Pancreas (tissue), 10 donors: Measurements from ENCODE around the gene CANT1. TPM values are rescaled to one million over a fixed set of nuclear protein-coding genes. Genes with fewer than 3 reads are reported as not detected.
"Not testable (repeated sequence)": the region's sequence is repeated elsewhere in the genome, so short reads cannot be mapped to it uniquely, and the experiment has no call there.

ENCODE experiments used
- ATAC-seq, 4 donors: fragments of 200-7000 bp; cut with Tn5 transposase; one replicate each; pipeline versions ENCODE4 v1.8.0 to v1.9.1; 2020; ENCODE audit warnings: mild to moderate bottlenecking in 4 of 4, moderate library complexity in 4 of 4
- DNase-seq, 6 donors: peaks; one replicate each; pipeline ENCODE4 v3.0.0-alpha.2; 2020
- FAIRE-seq: peaks from 2 replicates; lab custom pipeline; 2012; peaks lifted over from hg19 to GRCh38; lab: Jason Lieb, UNC
- H3K27ac ChIP-seq, 4 donors: fragments of 200-600 bp; sonication (generic); 1 replicate in 3 of 4; 2 replicates in 1 of 4; pipeline versions ENCODE4 v1.5.0 to v1.8.0; 2020
- H3K27me3 ChIP-seq, 4 donors: fragments of 200-600 bp; one replicate each; pipeline ENCODE4 v1.8.0; 2021
- H3K36me3 ChIP-seq, 3 donors: fragments of 200-600 bp; sonication (generic) in 1 of 3; one replicate each; pipeline versions ENCODE4 v1.5.0 to v1.8.0; 2020 to 2021
- H3K4me1 ChIP-seq, 3 donors: fragments of 200-600 bp; one replicate each; pipeline ENCODE4 v1.8.0; 2021
- H3K4me3 ChIP-seq, 4 donors: fragments of 200-600 bp; sonication (generic) in 2 of 4; one replicate each; pipeline versions ENCODE4 v1.5.0 to v1.8.0; 2020 to 2021
- H3K9me3 ChIP-seq, 4 donors: fragments of 200-600 bp; one replicate each; pipeline ENCODE4 v1.8.0; 2021
- CTCF ChIP-seq, 4 donors: fragments of 200-600 bp; sonication (generic) in 3 of 4; IDR thresholded peaks; one replicate each; pipeline versions ENCODE4 v1.5.0 to v1.8.0; 2021; ENCODE audit warnings: antibody characterized with exemption in 4 of 4
- WGBS, 2 donors: extraction: QIAGEN DNeasy Blood & Tissue Kit; methylation state at CpG; one replicate each; pipeline ENCODE4 v1.1.7; 2013; 5-methylcytosine and 5-hydroxymethylcytosine counted together
- intact Hi-C, 3 donors: fragments of 100-400 bp; cut with DNase I; formaldehyde crosslinking; loops; one replicate each; pipeline versions ENCODE4 v1.11.1 to v1.14.2; 2022
- polyA plus RNA-seq, 2 donors: library from polyadenylated mRNA; stranded (reverse); fragments of 200-250 nt; gene quantifications; one replicate each; pipeline ENCODE4 v1.2.3, GENCODE V29; 2013
- total RNA-seq, 6 donors: library from RNA; stranded (reverse); fragmentation: NEBNext Ultra II Directional in 4 of 6; extraction: Animal tissue kit (Norgen Biotek cat#: 25700) in 4 of 6; gene quantifications; one replicate each; pipeline versions ENCODE4 v1.2.1 to v1.2.4, GENCODE V29; 2021 to 2023
- donor health status: healthy with polysubstance abuse.
- donor health status: DM: no; HTN: no; CAD: no; lungs with moderate emphysema.
- donor health status: DM: no; HTN: no; CAD: no.
- donor health status: control.
- donor health status: control.
- donor health status: Bipolar disorder and iron deficiency.
- donor health status: DM: yes; HTN: yes; CAD: no.
- donor health status: DM: no; HTN: no; CAD: no.
- donor health status: DM: no; HTN: no; CAD: no.
- donor health status: DM: yes; HTN: yes; CAD: no.

Gene CANT1
- total and polyA plus RNA-seq, 8 donors = 7.4 to 45.0 (median 25.5) TPM

DNA sequence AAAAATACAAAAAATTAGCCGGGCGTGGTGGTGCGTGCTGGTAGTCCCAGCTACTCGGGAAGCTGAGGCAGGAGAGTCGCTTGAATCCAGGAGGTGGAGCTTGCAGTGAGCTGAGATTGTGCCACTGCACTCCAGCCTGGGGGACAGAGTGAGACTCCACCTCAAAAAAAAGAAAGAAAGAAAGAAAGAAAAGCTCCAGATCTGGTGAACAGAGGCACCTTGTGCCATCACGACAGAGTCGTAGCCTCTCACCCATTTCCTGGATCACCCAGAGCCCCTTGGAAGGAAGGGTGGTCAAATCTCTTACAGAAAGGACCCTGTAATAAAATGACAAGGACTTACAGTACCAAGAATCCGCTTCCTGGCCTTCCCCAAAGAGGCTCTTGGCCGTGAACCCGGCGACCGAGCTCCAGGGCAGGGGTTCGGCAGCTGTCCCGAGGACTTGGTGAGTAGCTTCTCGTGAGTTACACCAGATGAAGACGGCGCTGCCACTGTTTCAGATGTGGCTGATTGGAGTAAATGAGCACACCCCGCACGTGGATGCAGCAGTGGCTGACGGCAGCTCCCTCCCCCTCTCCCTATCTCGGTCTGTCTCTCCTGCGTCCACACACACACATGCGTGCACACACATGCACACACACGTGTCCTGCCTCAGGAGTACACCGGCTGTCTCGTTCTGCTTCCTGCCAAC, 43.3 kb downstream of the CANT1 start:
- Histone ChIP-seq H3K36me3 (no peaks in the 10 kb centered on the region), H3K9me3 (no peaks in the 10 kb centered on the region), H3K27me3 (no peaks in the 10 kb centered on the region), H3K4me3 (no peak overlapping the region), H3K27ac (no peak overlapping the region), H3K4me1 (peaks cover 0 to 7% (median 5%) of the 10 kb centered on the region in 3 donors)
- WGBS, 2 donors = 84 to 85% methylated on average over 26 of the region's 26 CpGs
- FAIRE-seq (no peak), ATAC-seq (no peak), DNase-seq (no peak)
- TF ChIP-seq CTCF (IDR thresholded peaks at IDR 0.05) = no peak
- intact Hi-C loops = loop anchor here in 1 of 3 donors (5.0 kb wide), 1 partner anchor 99 kb away; no protein-coding TSS in a partner anchor

DNA sequence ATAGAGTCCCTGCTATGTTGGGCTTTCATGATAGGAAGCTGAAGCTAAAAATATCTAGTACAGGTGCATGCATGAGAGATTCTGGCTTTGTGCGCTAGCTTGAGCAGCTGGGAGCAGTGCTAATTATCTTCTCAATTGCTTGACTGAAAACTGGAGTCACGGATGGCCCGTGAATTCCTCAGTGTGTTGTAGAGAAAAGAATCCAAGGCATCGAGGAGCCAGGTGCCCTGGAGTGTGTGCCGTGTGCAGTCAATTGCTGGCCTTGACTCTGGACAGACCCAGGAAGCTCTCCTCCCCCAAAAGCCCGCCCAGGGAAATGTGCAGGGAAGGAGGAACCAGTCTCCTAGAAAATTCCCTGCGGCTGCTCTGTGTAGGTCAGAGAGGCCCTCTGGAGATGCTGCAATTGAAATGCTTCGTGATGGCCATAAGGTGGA, 44.1 kb downstream of the CANT1 start:
- no peaks in the 10 kb centered on the region for H3K9me3 ChIP-seq
- H3K27me3 ChIP-seq = no peaks in the 10 kb centered on the region
- no peaks in the 10 kb centered on the region for H3K4me1 ChIP-seq
- FAIRE-seq (no peak), DNase-seq (no peak), ATAC-seq (no peak)
- no peaks in the 10 kb centered on the region for H3K36me3 ChIP-seq
- intact Hi-C loops = loop anchor here in 1 of 3 donors (5.0 kb wide), 1 partner anchor 98 kb away; no protein-coding TSS in a partner anchor
- no peak overlapping the region for H3K4me3 ChIP-seq
- WGBS, 2 donors = 69 to 70% methylated on average over 8 of the region's 8 CpGs
- H3K27ac ChIP-seq = no peak overlapping the region
- no peak for TF ChIP-seq CTCF (IDR thresholded peaks at IDR 0.05)

- Histone ChIP-seq H3K9me3 (no peaks in the 10 kb centered on the region), H3K36me3 (no peaks in the 10 kb centered on the region), H3K27me3 (no peaks in the 10 kb centered on the region), H3K4me3 (no peak overlapping the region), H3K4me1 (no peaks in the 10 kb centered on the region), H3K27ac (no peak overlapping the region)
- TF ChIP-seq CTCF (IDR thresholded peaks at IDR 0.05) = no peak
- ATAC-seq = no peak
- DNase-seq = no peak
- no peak for FAIRE-seq
- intact Hi-C loops = no loop called here
- 83 to 85% methylated on average over 6 of the region's 6 CpGs for WGBS, 2 donors
These were observed 46.2 kb downstream of the CANT1 start for GRCh38 chr17:78963378-78963777.

- H3K9me3 ChIP-seq, DNase-seq, intact Hi-C loops, H3K27me3 ChIP-seq, ATAC-seq, H3K4me3 ChIP-seq, H3K36me3 ChIP-seq, FAIRE-seq, H3K4me1 ChIP-seq, H3K27ac ChIP-seq: not testable (repeated sequence)
- 88 to 93% methylated on average over 7 to 8 of the region's 8 CpGs for WGBS, 2 donors
These were observed 46.6 kb downstream of the CANT1 start for GRCh38 chr17:78962984-78963348.

DNA sequence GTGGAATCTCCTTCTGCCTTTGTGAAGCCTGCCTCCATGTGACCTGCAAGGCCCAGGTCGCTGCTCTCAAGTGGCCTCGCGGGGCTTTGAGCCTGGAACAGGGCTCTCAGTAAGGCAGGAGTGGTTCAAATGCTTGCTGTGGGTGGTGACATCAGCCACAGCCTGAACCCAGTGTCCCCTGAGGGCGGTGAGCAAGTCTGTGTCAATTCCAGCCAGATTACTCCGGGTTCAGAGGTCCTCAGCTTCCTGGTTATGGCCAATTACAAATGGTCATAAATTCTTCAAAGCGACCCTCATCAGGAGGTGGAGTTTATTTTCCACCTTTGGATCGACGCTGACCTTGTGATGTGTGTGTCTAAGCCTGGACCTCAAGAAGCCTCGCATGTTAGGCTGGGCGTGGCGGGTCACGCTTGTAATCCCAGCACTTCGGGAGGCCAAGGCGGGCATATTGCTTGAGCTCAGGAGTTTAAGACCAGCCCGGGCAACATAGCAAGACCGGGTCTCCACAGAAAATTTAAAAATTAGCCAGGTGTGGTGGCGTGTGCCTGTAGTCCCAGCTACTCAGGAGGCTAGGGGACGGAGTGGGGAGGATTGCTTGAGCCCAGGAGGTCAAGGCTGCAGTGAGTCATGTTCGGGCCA, 47.1 kb downstream of the CANT1 start:
- FAIRE-seq = no peak
- intact Hi-C loops = no loop called here
- no peaks in the 10 kb centered on the region for H3K27me3 ChIP-seq
- H3K27ac ChIP-seq = no peak overlapping the region
- peak in 2 of 4 donors; percentile 19 to 45 for ATAC-seq
- WGBS, 2 donors = 79 to 84% methylated on average over 19 of the region's 19 CpGs
- no peaks in the 10 kb centered on the region for H3K36me3 ChIP-seq
- no peaks in the 10 kb centered on the region for H3K4me1 ChIP-seq
- H3K9me3 ChIP-seq = no peaks in the 10 kb centered on the region
- DNase-seq = no peak
- H3K4me3 ChIP-seq = no peak overlapping the region
- TF ChIP-seq CTCF (IDR thresholded peaks at IDR 0.05) = no peak
